GM12874 (cell line): ENCODE measurements around the gene ALPK1.

Experiments used
- CTCF ChIP-seq: IDR thresholded peaks from 2 replicates; pipeline ENCODE4 v1.5.1; 2011; ENCODE audit warnings: low read depth, mild to moderate bottlenecking, control low read depth, low read length, moderate library complexity; ENCODE audit not compliant: insufficient read depth

Gene ALPK1

GRCh38 chr4:112410364-112410763 lies 113.2 kb downstream of the ALPK1 start:
- TF ChIP-seq CTCF = no peak

- no peak for TF ChIP-seq CTCF
Measured at GRCh38 chr4:112410804-112411203, 113.6 kb downstream of the ALPK1 start.

GRCh38 chr4:112411781-112412550 lies 114.8 kb downstream of the ALPK1 start:
- TF ChIP-seq CTCF = no peak

GRCh38 chr4:112416464-112416863 lies 119.3 kb downstream of the ALPK1 start:
- TF ChIP-seq CTCF = no peak

- TF ChIP-seq CTCF = no peak
Measured at GRCh38 chr4:112418092-112418491, 120.9 kb downstream of the ALPK1 start.

- no peak for TF ChIP-seq CTCF
Measured at GRCh38 chr4:112421911-112422310, 124.7 kb downstream of the ALPK1 start.

- no peak for TF ChIP-seq CTCF
Measured at GRCh38 chr4:112422644-112423043, 125.5 kb downstream of the ALPK1 start.
